ENCODE data around the gene PLEKHA7.
"Not testable (repeated sequence)": the region's sequence is repeated elsewhere in the genome, so short reads cannot be mapped to it uniquely, and the experiment has no call there.

PLEKHA7 gene

GRCh38 chr11:16902781-16903378, 111.3 kb downstream of the PLEKHA7 start:
- DNase-seq = peak in 1 of 5 donors; percentile 59

GRCh38 chr11:16902182-16902581, 112.0 kb downstream of the PLEKHA7 start:
- peak in 1 of 5 donors; percentile 74 for DNase-seq

GRCh38 chr11:16900491-16900890, 113.7 kb downstream of the PLEKHA7 start:
- no peak for DNase-seq

- DNase-seq = no peak
Measured at GRCh38 chr11:16899708-16900303, 114.4 kb downstream of the PLEKHA7 start.

GRCh38 chr11:16898274-16898985, 115.8 kb downstream of the PLEKHA7 start:
- no peak for DNase-seq

GRCh38 chr11:16897470-16898061, 116.6 kb downstream of the PLEKHA7 start:
- no peak for DNase-seq

GRCh38 chr11:16896729-16897469, 117.3 kb downstream of the PLEKHA7 start:
- no peak for DNase-seq

GRCh38 chr11:16895306-16895705, 118.9 kb downstream of the PLEKHA7 start:
- DNase-seq = no peak

- no peak for DNase-seq
Measured at GRCh38 chr11:16893456-16894066, 120.7 kb downstream of the PLEKHA7 start.

- no peak for DNase-seq
Measured at GRCh38 chr11:16891964-16892363, 122.2 kb downstream of the PLEKHA7 start.

GRCh38 chr11:16891165-16891564, 123.0 kb downstream of the PLEKHA7 start:
- DNase-seq = no peak

GRCh38 chr11:16890442-16890841, 123.8 kb downstream of the PLEKHA7 start:
- DNase-seq = no peak

GRCh38 chr11:16889905-16890304, 124.3 kb downstream of the PLEKHA7 start:
- DNase-seq = no peak

- DNase-seq = not testable (repeated sequence)
Measured at GRCh38 chr11:16889010-16889409, 125.2 kb downstream of the PLEKHA7 start.

- not testable (repeated sequence) for DNase-seq
Measured at GRCh38 chr11:16887887-16888286, 126.3 kb downstream of the PLEKHA7 start.

GRCh38 chr11:16883174-16883573, 131.0 kb downstream of the PLEKHA7 start:
- no peak for DNase-seq

- no peak for DNase-seq
Measured at GRCh38 chr11:16881766-16882165, 132.4 kb downstream of the PLEKHA7 start.

- DNase-seq = no peak
Measured at GRCh38 chr11:16881074-16881709, 133.0 kb downstream of the PLEKHA7 start.

GRCh38 chr11:16880184-16880801, 133.9 kb downstream of the PLEKHA7 start:
- no peak for DNase-seq

- DNase-seq = no peak
Measured at GRCh38 chr11:16879690-16880089, 134.5 kb downstream of the PLEKHA7 start.

- DNase-seq = no peak
Measured at GRCh38 chr11:16876837-16877236, 137.4 kb downstream of the PLEKHA7 start.
